ENCODE data around the gene LDLRAD3. TPM values are rescaled to one million over a fixed set of nuclear protein-coding genes. Genes with fewer than 3 reads are reported as not detected.
"Not testable (repeated sequence)": the region's sequence is repeated elsewhere in the genome, so short reads cannot be mapped to it uniquely, and the experiment has no call there.

Gene LDLRAD3
- total and polyA plus RNA-seq, 9 donors: 14.5 to 32.4 (median 17.2) TPM

DNA sequence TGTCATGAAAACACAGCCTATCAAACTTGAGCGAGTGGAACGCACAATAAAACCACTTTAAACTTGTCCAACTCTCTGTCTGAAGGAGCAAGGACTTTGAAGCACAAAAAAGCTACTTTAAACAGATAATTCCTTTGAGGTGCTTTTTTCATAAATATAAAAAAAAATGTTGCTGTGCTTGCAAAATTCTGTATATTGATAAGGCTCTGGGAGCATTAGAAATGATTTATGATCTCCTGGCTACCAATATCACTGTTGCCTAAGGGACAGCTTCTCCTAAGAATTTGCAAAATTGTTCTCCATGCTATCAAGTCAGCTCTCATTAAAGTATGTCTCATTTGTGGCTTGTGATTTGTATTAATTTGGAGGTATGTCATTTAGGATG is 37.6 kb upstream of the LDLRAD3 start:
- Histone ChIP-seq H3K9me3 (no peaks in the 10 kb centered on the region), H3K4me1 (ENCODE audit: insufficient read depth) (no peaks in the 10 kb centered on the region), H3K27me3 (no peaks in the 10 kb centered on the region), H3K36me3 (no peaks in the 10 kb centered on the region), H3K27ac (no peak overlapping the region), H3K4me3 (no peak overlapping the region)
- no peak for TF ChIP-seq EP300 (IDR thresholded peaks at IDR 0.05)
- no peak for TF ChIP-seq POLR2A (IDR thresholded peaks at IDR 0.05)
- TF ChIP-seq CTCF (IDR thresholded peaks at IDR 0.05): no peak
- WGBS, 3 donors: 9 to 21% (median 9%) methylated on average over 2 of the region's 2 CpGs
- no peak for DNase-seq
- intact Hi-C loops (cut with DNase I): no loop called here

GRCh38 chr11:35906681-35907080 is 37.2 kb upstream of the LDLRAD3 start:
- Histone ChIP-seq H3K4me1 (ENCODE audit: insufficient read depth) (no peaks in the 10 kb centered on the region), H3K36me3 (no peaks in the 10 kb centered on the region), H3K4me3 (no peak overlapping the region), H3K9me3 (no peaks in the 10 kb centered on the region), H3K27me3 (no peaks in the 10 kb centered on the region), H3K27ac (no peak overlapping the region)
- intact Hi-C loops (cut with DNase I): no loop called here
- no peak for DNase-seq
- 66 to 83% (median 81%) methylated on average over 3 of the region's 3 CpGs for WGBS, 3 donors
- no peak for TF ChIP-seq POLR2A (IDR thresholded peaks at IDR 0.05)

DNA sequence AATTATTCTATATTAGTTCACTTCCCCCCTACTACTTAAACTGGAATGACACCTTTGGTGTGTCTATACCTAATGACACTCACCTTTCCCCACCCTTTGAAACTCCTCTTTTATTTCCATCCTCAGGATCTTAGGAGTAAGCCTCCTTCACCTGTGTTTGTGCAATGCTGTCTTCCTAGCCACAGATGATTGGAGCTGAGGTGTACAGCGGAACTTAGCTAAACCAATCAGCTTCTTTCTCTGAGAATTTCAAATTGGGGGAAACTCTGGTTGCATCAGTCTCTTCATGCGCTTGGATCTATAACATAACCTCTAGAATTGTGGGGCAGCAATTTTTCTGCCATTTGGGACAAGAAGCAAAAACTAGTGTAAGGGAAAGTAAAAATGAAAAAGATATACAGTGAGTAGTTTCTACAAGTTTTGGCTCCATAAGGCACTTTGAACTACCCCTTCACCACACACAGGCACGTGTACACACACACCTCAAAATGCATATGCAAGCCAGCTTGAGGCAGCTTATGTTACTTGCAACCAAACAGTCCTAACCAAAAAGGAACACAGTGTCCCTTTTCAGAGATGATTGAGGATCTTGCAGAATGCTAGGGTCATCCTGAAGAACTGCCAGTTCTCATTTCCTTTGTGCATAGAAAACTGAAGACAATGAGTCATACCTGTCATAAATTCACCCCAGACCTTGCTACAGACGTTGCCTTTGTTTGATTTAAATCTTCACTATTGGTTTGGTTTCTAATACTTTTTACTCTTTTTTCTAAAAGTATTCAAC is 36.0 kb upstream of the LDLRAD3 start:
- peak in 2 of 5 donors; percentile 38 to 44 for DNase-seq
- Histone ChIP-seq H3K9me3 (no peaks in the 10 kb centered on the region), H3K27me3 (no peaks in the 10 kb centered on the region), H3K4me3 (no peak overlapping the region), H3K36me3 (no peaks in the 10 kb centered on the region), H3K4me1 (ENCODE audit: insufficient read depth) (no peaks in the 10 kb centered on the region), H3K27ac (no peak overlapping the region)
- intact Hi-C loops (cut with DNase I): no loop called here
- TF ChIP-seq CTCF (IDR thresholded peaks at IDR 0.05) (no peak), EP300 (IDR thresholded peaks at IDR 0.05) (peak; percentile 69)
- WGBS, 3 donors: 27 to 43% (median 41%) methylated on average over 4 of the region's 4 CpGs

GRCh38 chr11:35908432-35908771 is 35.5 kb upstream of the LDLRAD3 start:
- H3K27me3 ChIP-seq; H3K9me3 ChIP-seq; H3K36me3 ChIP-seq; H3K4me1 ChIP-seq (ENCODE audit: insufficient read depth); intact Hi-C loops (cut with DNase I); H3K27ac ChIP-seq; H3K4me3 ChIP-seq: not testable (repeated sequence)
- DNase-seq: peak in 1 of 5 donors; percentile 17
- WGBS, 3 donors: 44 to 55% (median 49%) methylated on average over 5 of the region's 5 CpGs

GRCh38 chr11:35909511-35910265 is 34.2 kb upstream of the LDLRAD3 start:
- intact Hi-C loops (cut with DNase I): no loop called here

More at GRCh38 chr11:35909511-35910265, 34.2 kb upstream of the LDLRAD3 start:
- H3K9me3 ChIP-seq: no peaks in the 10 kb centered on the region
- 23 to 38% (median 26%) methylated on average over 3 of the region's 3 CpGs for WGBS, 3 donors
- H3K27me3 ChIP-seq: no peaks in the 10 kb centered on the region
- TF ChIP-seq POLR2A (IDR thresholded peaks at IDR 0.05): no peak
- TF ChIP-seq EP300 (IDR thresholded peaks at IDR 0.05): no peak
- no peak for TF ChIP-seq CTCF (IDR thresholded peaks at IDR 0.05)
- H3K27ac ChIP-seq: no peak overlapping the region
- H3K36me3 ChIP-seq: no peaks in the 10 kb centered on the region
- no peaks in the 10 kb centered on the region for H3K4me1 ChIP-seq (ENCODE audit: insufficient read depth)
- no peak for DNase-seq
- no peak overlapping the region for H3K4me3 ChIP-seq

Measured in ovary (tissue), 9 donors.